ENCODE results near the gene PRKAR1B. TPM values are rescaled to one million over a fixed set of nuclear protein-coding genes. Genes with fewer than 3 reads are reported as not detected.

The PRKAR1B gene
- total and polyA plus RNA-seq, 7 donors: 1.4 to 4.6 (median 1.9) TPM

DNA sequence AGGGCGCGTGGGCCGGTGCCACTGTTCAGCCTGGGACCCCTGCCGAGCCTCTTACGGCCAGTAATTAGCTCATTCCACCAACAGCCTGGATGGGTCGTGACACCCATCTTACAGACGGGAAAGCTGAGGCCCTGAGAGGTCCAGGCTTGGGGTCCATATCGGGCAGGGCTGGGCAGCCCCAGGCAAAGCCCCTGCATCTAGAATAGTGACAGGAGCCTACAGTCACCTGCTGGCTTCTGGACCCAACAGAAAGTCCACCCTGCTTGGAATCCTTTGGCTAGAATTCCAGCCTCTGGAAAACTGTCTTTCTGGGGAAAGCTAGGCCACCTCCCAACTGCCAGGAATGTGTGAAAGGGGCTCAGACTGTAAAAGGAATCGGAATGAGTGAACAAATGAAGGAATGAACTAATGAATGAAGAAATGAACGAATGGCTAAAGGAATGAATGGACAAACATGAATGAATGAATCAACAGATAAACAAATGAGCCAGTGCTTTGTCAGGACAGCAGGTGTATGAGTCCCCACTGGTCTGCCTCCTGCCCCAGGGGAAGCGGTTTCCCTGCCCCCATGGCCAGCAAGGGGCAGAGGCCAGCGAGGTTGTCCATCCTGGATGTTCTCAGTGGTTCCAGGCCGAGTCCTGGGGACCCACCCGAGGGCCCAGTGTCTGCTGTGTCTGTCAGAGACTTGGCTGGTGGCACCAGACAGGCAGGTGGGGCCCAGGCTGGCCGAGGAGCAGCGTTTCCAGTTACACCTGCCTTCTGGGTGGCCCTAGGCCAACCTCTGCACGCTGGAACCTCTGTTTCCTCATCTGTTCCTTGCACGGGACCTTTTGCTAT, 183.4 kb downstream of the PRKAR1B start:
- H3K4me1 ChIP-seq: no peaks in the 10 kb centered on the region
- TF ChIP-seq, protein P1, sequence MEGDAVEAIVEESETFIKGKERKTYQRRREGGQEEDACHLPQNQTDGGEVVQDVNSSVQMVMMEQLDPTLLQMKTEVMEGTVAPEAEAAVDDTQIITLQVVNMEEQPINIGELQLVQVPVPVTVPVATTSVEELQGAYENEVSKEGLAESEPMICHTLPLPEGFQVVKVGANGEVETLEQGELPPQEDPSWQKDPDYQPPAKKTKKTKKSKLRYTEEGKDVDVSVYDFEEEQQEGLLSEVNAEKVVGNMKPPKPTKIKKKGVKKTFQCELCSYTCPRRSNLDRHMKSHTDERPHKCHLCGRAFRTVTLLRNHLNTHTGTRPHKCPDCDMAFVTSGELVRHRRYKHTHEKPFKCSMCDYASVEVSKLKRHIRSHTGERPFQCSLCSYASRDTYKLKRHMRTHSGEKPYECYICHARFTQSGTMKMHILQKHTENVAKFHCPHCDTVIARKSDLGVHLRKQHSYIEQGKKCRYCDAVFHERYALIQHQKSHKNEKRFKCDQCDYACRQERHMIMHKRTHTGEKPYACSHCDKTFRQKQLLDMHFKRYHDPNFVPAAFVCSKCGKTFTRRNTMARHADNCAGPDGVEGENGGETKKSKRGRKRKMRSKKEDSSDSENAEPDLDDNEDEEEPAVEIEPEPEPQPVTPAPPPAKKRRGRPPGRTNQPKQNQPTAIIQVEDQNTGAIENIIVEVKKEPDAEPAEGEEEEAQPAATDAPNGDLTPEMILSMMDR (IDR thresholded peaks at IDR 0.05): no peak
- intact Hi-C loops (cut with DNase I): loop anchor here in 1 of 2 donors (5.0 kb wide), 1 partner anchor 59 kb away; no protein-coding TSS in a partner anchor
- H3K36me3 ChIP-seq (ENCODE audit: insufficient read depth in 1 of 2, low read depth in 1 of 2): no peaks in the 10 kb centered on the region
- 77 to 85% (median 80%) methylated on average over 18 of the region's 18 CpGs for WGBS, 3 donors
- H3K27me3 ChIP-seq (ENCODE audit: insufficient read depth in 3 of 3, low read length in 2 of 3): peaks cover 0 to 9% (median 0%) of the 10 kb centered on the region in 3 donors
- DNase-seq (no peak), ATAC-seq (no peak)
- H3K27ac ChIP-seq: no peak overlapping the region
- H3K4me3 ChIP-seq: no peak overlapping the region
- H3K9me3 ChIP-seq: no peaks in the 10 kb centered on the region

DNA sequence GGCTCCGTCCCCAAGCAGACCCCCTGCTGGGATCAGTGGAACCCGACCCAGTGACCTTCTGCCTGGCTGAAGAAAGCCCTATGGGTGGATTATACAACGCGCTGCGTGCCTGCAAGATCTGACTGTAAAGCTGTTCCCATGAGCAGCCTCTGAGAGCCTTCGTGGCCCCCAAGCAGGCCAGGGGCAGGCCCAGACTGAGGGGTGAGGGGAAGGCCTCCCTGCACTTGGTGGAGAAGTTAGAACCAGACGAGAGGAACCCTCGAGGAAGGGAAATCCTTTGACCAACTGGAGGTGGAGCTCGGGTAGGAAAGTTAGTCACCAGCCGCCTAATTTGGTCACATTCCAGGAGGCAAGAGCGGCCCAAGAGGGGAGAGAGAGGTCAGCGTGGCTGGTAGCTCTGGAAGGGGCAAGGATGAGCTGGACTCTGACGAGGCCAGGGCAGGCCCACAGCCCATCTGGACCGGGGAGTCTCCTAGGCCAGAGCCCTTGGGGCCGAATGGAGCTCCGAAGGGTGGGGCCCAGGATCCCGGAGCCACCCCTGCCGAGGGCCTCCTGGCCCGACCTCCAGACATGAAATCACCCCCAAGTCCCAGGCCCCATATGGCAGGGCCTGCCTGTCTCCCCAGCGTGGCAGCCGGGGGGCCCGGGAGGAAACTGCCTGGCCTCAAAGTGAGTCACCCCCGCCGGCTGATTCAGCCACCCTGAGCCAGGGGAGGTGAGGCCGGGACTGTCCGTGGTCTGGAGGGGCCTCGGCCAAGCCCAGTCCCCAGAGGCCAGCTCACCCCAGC, 184.2 kb downstream of the PRKAR1B start:
- Histone ChIP-seq H3K9me3 (no peaks in the 10 kb centered on the region), H3K36me3 (ENCODE audit: insufficient read depth in 1 of 2, low read depth in 1 of 2) (no peaks in the 10 kb centered on the region), H3K4me1 (no peaks in the 10 kb centered on the region), H3K4me3 (no peak overlapping the region), H3K27me3 (ENCODE audit: insufficient read depth in 3 of 3, low read length in 2 of 3) (peaks cover 0 to 9% (median 0%) of the 10 kb centered on the region in 3 donors), H3K27ac (no peak overlapping the region)
- ATAC-seq (peak in 3 of 4 donors; percentile 21 to 43 (median 34)), DNase-seq (peak in 1 of 2 donors; percentile 62)
- TF ChIP-seq, protein P1 (IDR thresholded peaks at IDR 0.05): no peak
- WGBS, 3 donors: 34 to 48% (median 40%) methylated on average over 26 to 27 of the region's 27 CpGs
- intact Hi-C loops (cut with DNase I): loop anchor here in 1 of 2 donors (5.0 kb wide), 1 partner anchor 59 kb away; no protein-coding TSS in a partner anchor

DNA sequence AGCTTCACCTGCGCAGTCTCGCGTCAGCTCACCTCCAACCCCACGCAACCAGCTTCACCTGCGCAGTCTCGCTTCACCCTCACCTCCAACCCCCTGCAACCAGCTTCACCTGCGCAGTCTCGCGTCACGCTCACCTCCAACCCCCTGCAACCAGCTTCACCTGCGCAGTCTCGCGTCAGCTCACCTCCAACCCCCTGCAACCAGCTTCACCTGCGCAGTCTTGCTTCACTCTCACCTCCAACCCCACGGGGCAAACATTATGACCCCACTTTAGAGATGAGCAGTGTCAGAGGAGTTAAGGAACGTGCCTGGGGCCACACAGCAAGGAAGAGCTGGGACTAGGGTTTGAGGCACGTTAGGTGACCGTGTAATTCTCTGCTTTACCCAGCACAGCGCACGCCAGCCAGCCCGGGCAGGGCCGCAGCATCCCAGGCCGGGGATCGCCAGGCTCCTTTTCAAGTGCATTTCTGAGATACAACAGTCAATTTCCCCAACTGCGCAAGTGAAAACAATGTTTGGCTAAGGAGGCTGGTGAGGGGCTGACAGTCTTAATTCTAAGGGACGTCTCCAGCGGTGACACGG, 184.9 kb downstream of the PRKAR1B start:
- H3K4me3 ChIP-seq: no peak overlapping the region
- ATAC-seq (no peak), DNase-seq (no peak)
- no peak overlapping the region for H3K27ac ChIP-seq
- TF ChIP-seq, protein P1 (IDR thresholded peaks at IDR 0.05): no peak
- WGBS, 3 donors: 81 to 93% (median 87%) methylated on average over 28 of the region's 28 CpGs
- no peaks in the 10 kb centered on the region for H3K36me3 ChIP-seq (ENCODE audit: insufficient read depth in 1 of 2, low read depth in 1 of 2)
- peaks cover 0 to 9% (median 0%) of the 10 kb centered on the region in 3 donors for H3K27me3 ChIP-seq (ENCODE audit: insufficient read depth in 3 of 3, low read length in 2 of 3)
- H3K9me3 ChIP-seq: no peaks in the 10 kb centered on the region
- intact Hi-C loops (cut with DNase I): loop anchor here in 1 of 2 donors (5.0 kb wide), 1 partner anchor 60 kb away; no protein-coding TSS in a partner anchor
- no peaks in the 10 kb centered on the region for H3K4me1 ChIP-seq

DNA sequence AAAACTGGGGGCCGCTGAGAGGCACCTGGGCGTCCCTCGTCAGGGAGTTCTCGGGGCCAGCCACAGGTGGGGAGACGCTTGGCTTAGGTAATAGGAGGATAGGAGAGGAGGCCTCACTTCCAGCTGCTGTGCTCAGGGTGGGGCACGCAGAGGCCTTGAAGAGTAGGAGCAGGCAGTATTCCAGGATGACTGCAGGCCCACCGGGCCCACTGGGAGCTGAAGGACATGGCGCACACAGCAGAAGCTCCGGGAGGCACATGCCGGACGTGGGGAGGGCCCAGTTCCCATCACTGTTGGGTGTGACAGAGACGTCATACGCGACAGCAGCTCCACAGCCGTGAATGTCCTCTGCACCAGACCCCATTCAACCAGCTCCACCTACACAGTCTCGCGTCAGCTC, 185.4 kb downstream of the PRKAR1B start:
- intact Hi-C loops (cut with DNase I): loop anchor here in 1 of 2 donors (5.0 kb wide), 1 partner anchor 61 kb away; no protein-coding TSS in a partner anchor
- DNase-seq: no peak
- TF ChIP-seq, protein P1 (IDR thresholded peaks at IDR 0.05): no peak
- no peaks in the 10 kb centered on the region for H3K36me3 ChIP-seq (ENCODE audit: insufficient read depth in 1 of 2, low read depth in 1 of 2)
- no peak overlapping the region for H3K27ac ChIP-seq
- peaks cover 0 to 9% (median 0%) of the 10 kb centered on the region in 3 donors for H3K27me3 ChIP-seq (ENCODE audit: insufficient read depth in 3 of 3, low read length in 2 of 3)
- no peak overlapping the region for H3K4me3 ChIP-seq
- H3K9me3 ChIP-seq: no peaks in the 10 kb centered on the region
- 92 to 95% (median 92%) methylated on average over 17 of the region's 17 CpGs for WGBS, 3 donors
- no peak for ATAC-seq
- H3K4me1 ChIP-seq: no peaks in the 10 kb centered on the region

Measured in psoas muscle (tissue), 8 donors.